Mesenchymal stem cell (in vitro differentiated cells and primary cell): Measurements from ENCODE around the gene IL17REL.

Experiments
- DNase-seq: peaks from one replicate; pipeline ENCODE4 v3.0.0-alpha.2; 2013
- H2AFZ ChIP-seq: one replicate; pipeline ENCODE4 v1.6.1; 2013; ENCODE audit warnings: low read depth, mild to moderate bottlenecking, control low read depth, inconsistent platforms, low read length, moderate library complexity
- H2AK5ac ChIP-seq: 2 replicates; pipeline ENCODE4 v1.6.1; 2013; ENCODE audit warnings: low read length, moderate library complexity, mild to moderate bottlenecking, inconsistent platforms; ENCODE audit not compliant: severe bottlenecking
- H2BK120ac ChIP-seq: one replicate; pipeline ENCODE4 v1.6.1; 2013; ENCODE audit warnings: low read depth, mild to moderate bottlenecking, inconsistent platforms, low read length, moderate library complexity
- H2BK12ac ChIP-seq, 2 experiments: one replicate each; pipeline ENCODE4 v1.6.1; 2013; ENCODE audit warnings: inconsistent platforms in 2 of 2, low read length in 2 of 2, mild to moderate bottlenecking in 2 of 2, moderate library complexity in 2 of 2, control low read depth in 1 of 2
- H2BK15ac ChIP-seq: one replicate; pipeline ENCODE4 v1.6.1; 2013; ENCODE audit warnings: mild to moderate bottlenecking, low read depth, inconsistent platforms; ENCODE audit not compliant: poor library complexity, severe bottlenecking
- H2BK5ac ChIP-seq: 2 replicates; pipeline ENCODE4 v1.6.1; 2013; ENCODE audit warnings: low read depth, mild to moderate bottlenecking, low read length, control low read depth, inconsistent platforms; ENCODE audit not compliant: poor library complexity, severe bottlenecking
- H3K14ac ChIP-seq, 2 experiments: one replicate each; pipeline ENCODE4 v1.6.1; 2013; ENCODE audit warnings: inconsistent platforms in 2 of 2, low read length in 2 of 2, control low read depth in 1 of 2, mild to moderate bottlenecking in 1 of 2, moderate library complexity in 1 of 2
- H3K18ac ChIP-seq, 2 experiments: one replicate each; pipeline ENCODE4 v1.6.1; 2013; ENCODE audit warnings: inconsistent platforms in 2 of 2, low read length in 2 of 2, control low read depth in 1 of 2, low read depth in 1 of 2, mild to moderate bottlenecking in 1 of 2
- H3K23ac ChIP-seq, 2 experiments: one replicate each; pipeline ENCODE4 v1.6.1; 2013; ENCODE audit warnings: inconsistent platforms in 2 of 2, low read length in 2 of 2, mild to moderate bottlenecking in 2 of 2, moderate library complexity in 2 of 2, control low read depth in 1 of 2
- H3K27ac ChIP-seq: 2 replicates; pipeline ENCODE4 v1.5.1; 2013; ENCODE audit warnings: mild to moderate bottlenecking, moderate library complexity, low read length, control low read depth, inconsistent platforms; ENCODE audit not compliant: poor library complexity, severe bottlenecking
- H3K27me3 ChIP-seq, 2 experiments: 2 replicates each; pipeline versions ENCODE4 v1.6.1 to v1.7.0; 2013; ENCODE audit warnings: low read length in 2 of 2, mild to moderate bottlenecking in 2 of 2, moderate library complexity in 2 of 2, control low read depth in 1 of 2, inconsistent platforms in 1 of 2; ENCODE audit not compliant: control insufficient read depth in 1 of 2, insufficient read depth in 1 of 2
- H3K36me3 ChIP-seq, 2 experiments: 2 replicates each; pipeline versions ENCODE4 v1.6.1 to v1.7.0; 2013; ENCODE audit warnings: low read length in 2 of 2, control low read depth in 1 of 2, inconsistent platforms in 1 of 2, low read depth in 1 of 2, mild to moderate bottlenecking in 1 of 2; ENCODE audit not compliant: insufficient read depth in 2 of 2, control insufficient read depth in 1 of 2
- H3K4ac ChIP-seq, 2 experiments: one replicate each; pipeline ENCODE4 v1.6.1; 2013; ENCODE audit warnings: inconsistent platforms in 2 of 2, low read length in 2 of 2, mild to moderate bottlenecking in 2 of 2, moderate library complexity in 2 of 2, control low read depth in 1 of 2, low read depth in 1 of 2
- H3K4me1 ChIP-seq: 2 replicates; pipeline ENCODE4 v1.6.1; 2013; ENCODE audit warnings: low read depth, low read length, control low read depth; ENCODE audit not compliant: control insufficient read depth, insufficient read depth
- H3K4me2 ChIP-seq: 2 replicates; pipeline ENCODE4 v1.6.1; 2013; ENCODE audit warnings: low read length, mild to moderate bottlenecking, inconsistent platforms; ENCODE audit not compliant: poor library complexity, severe bottlenecking
- H3K4me3 ChIP-seq, 2 experiments: 2 replicates each; pipeline versions ENCODE4 v1.5.1 to v1.7.0; 2013; ENCODE audit warnings: low read length in 2 of 2, mild to moderate bottlenecking in 2 of 2, control low read depth in 1 of 2, low read depth in 1 of 2; ENCODE audit not compliant: insufficient read depth in 1 of 2
- H3K79me1 ChIP-seq: replicated peaks from 2 replicates; pipeline ENCODE4 v1.6.1; 2013; ENCODE audit warnings: mild to moderate bottlenecking, control low read depth, low read length, inconsistent platforms; ENCODE audit not compliant: poor library complexity, severe bottlenecking
- H3K9ac ChIP-seq: 2 replicates; pipeline ENCODE4 v1.7.0; 2013; ENCODE audit warnings: mild to moderate bottlenecking, low read length, moderate library complexity
- H3K9me3 ChIP-seq: 2 replicates; pipeline ENCODE4 v1.7.0; 2013; ENCODE audit warnings: mild to moderate bottlenecking, low read length; ENCODE audit not compliant: control insufficient read depth
- H4K8ac ChIP-seq: one replicate; pipeline ENCODE4 v1.6.1; 2013; ENCODE audit warnings: inconsistent platforms, mild to moderate bottlenecking, low read length, moderate library complexity
- H4K91ac ChIP-seq: one replicate; pipeline ENCODE4 v1.6.1; 2013; ENCODE audit warnings: mild to moderate bottlenecking, low read length, inconsistent platforms
- WGBS: methylation state at CpG from one replicate; pipeline ENCODE4 v1.1.7; 2013; ENCODE audit warnings: mixed read lengths; 5-methylcytosine and 5-hydroxymethylcytosine counted together

Gene IL17REL

DNA sequence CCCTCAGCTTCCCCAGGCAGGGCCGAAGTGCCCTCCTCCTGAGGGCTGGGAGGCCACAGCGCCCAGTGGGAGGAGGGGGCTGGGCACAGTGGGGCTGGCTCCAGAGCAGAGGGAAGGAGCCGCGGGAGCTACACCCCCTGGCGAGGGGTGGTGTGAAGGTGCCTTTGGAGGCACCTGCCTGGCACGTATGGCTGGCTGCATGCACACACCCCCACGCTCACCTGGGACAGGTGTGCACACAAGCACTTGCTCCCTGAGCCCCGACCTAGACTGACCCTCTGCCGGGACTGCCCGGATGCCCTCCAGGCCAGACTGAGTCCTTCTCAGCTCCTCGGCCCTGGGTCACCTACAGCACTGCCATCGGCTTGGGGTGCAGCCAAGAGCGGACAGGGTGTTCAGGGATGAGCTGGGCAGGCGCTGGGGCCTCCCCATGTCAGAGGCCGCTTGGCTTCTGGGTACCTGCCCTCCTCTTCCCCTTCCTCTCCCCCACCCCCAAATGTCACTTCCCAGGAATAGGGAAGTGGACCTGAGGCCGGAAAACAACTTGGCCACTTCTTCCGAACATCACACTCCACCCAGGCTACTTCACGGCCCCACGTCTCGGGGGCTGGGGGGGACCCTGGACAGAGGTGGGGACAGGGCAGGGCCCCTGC lies 59.4 kb downstream of the IL17REL start:
- no peak for DNase-seq
- H3K14ac ChIP-seq: peak overlapping the region in 1 of 2 experiments; percentile 76
- no peak overlapping the region for H3K4me2 ChIP-seq
- no peak overlapping the region for H3K23ac ChIP-seq
- H3K9ac ChIP-seq: no peak overlapping the region
- H4K8ac ChIP-seq: peak overlapping the region; percentile 52
- H2BK5ac ChIP-seq: peak overlapping the region; percentile 67
- no peak overlapping the region for H2AFZ ChIP-seq
- 95% methylated on average over 20 of the region's 20 CpGs for WGBS
- H2BK12ac ChIP-seq: peak overlapping the region; percentile 7 to 70
- H3K27ac ChIP-seq: no peak overlapping the region
- H4K91ac ChIP-seq: peak overlapping the region; percentile 83
- H3K27me3 ChIP-seq: no peaks in the 10 kb centered on the region
- H2BK15ac ChIP-seq: peak overlapping the region; percentile 79
- H2BK120ac ChIP-seq: no peak overlapping the region
- H3K79me1 ChIP-seq: no peaks in the 10 kb centered on the region
- H3K4me1 ChIP-seq: peaks cover 48% of the 10 kb centered on the region
- no peak overlapping the region for H3K4me3 ChIP-seq
- no peaks in the 10 kb centered on the region for H3K9me3 ChIP-seq
- no peaks in the 10 kb centered on the region for H3K36me3 ChIP-seq
- H3K4ac ChIP-seq: peak overlapping the region; percentile 25 to 47
- peak overlapping the region; percentile 14 to 94 for H3K18ac ChIP-seq
- peak overlapping the region; percentile 98 for H2AK5ac ChIP-seq

DNA sequence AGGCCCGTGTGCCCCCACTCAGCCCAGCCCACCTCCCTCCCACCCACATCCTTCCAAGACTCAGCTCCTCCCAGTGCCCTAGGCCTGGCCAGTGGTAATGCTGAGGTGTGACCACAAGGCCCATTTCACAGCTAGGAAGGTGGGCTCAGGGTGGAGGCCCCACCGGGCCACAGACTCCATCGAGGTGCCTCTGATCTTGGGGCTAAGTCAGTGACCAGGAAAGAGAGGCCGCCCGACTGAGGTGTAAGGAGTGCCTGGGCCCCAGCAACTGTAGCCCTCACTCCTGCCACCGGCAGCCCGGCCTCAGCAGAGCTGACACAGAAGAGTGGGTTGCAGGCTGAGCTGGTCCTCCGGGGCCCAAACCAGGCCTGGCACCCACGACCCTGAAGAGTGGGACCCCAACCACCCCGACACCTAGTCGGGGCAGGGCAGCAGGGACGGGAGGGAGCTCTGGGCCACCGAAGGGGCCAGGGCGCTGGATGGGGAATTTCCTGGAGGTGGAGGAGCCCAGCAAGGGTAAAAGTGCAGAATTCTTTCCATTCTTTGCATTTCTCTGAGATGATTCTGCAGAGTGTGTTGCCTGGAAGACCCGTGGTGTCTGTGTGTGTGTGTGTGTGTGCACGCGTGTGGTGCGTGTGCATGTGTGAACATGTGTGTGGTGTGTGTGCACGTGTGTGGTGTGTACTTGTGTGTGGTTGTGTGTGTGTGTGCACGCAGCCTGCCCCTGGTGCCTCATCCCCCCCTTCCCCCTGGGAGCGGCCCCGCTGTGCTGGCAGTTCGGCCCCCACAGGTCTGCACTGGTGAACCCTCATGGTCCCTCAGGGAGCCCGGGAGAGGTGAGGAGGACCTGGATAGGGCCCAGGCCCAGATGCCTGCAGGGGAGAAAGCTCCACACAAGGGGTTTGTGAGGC lies 60.3 kb downstream of the IL17REL start:
- no peaks in the 10 kb centered on the region for H3K27me3 ChIP-seq
- peak overlapping the region; percentile 70 to 76 for H2BK12ac ChIP-seq
- peak overlapping the region in 1 of 2 experiments; percentile 14 for H3K23ac ChIP-seq
- H3K4me3 ChIP-seq: peak overlapping the region in 1 of 2 experiments; percentile 18
- peak overlapping the region; percentile 79 for H2BK5ac ChIP-seq
- no peaks in the 10 kb centered on the region for H3K36me3 ChIP-seq
- peak overlapping the region; percentile 40 to 94 for H3K18ac ChIP-seq
- WGBS: 47% methylated on average over 20 of the region's 24 CpGs
- peak overlapping the region; percentile 74 for H2BK120ac ChIP-seq
- H3K4me1 ChIP-seq: peaks cover 51% of the 10 kb centered on the region
- peak overlapping the region; percentile 98 for H2AK5ac ChIP-seq
- H3K79me1 ChIP-seq: no peaks in the 10 kb centered on the region
- peak overlapping the region; percentile 90 for H3K27ac ChIP-seq
- peak overlapping the region; percentile 26 for H3K4me2 ChIP-seq
- no peak overlapping the region for H2AFZ ChIP-seq
- no peak overlapping the region for H3K9ac ChIP-seq
- H3K9me3 ChIP-seq: no peaks in the 10 kb centered on the region
- peak overlapping the region; percentile 93 for H2BK15ac ChIP-seq
- peak overlapping the region in 1 of 2 experiments; percentile 84 for H3K14ac ChIP-seq
- H4K8ac ChIP-seq: peak overlapping the region; percentile 52
- peak; percentile 78 for DNase-seq
- peak overlapping the region; percentile 97 for H4K91ac ChIP-seq
- peak overlapping the region; percentile 27 to 83 for H3K4ac ChIP-seq

DNA sequence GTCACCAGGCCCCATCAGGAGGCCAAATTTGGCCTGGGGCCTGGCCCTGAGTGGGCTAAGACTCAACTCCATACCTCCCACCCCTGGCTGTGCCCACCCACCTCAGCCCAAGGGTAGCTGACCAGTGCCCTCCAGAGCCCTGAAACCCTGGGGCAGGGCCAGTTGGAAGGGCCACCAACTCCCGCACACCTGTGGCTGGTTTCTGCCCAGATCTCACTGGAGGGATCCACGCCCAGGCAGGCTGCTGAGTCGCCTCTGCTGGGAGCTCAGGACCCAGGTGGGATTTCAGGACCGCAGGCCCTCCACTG lies 60.9 kb downstream of the IL17REL start:
- no peak overlapping the region for H3K4me2 ChIP-seq
- peak overlapping the region; percentile 95 for H2AK5ac ChIP-seq
- 77% methylated on average over 4 of the region's 4 CpGs for WGBS
- H4K91ac ChIP-seq: peak overlapping the region; percentile 97
- H3K4me3 ChIP-seq: no peak overlapping the region
- no peak overlapping the region for H2AFZ ChIP-seq
- peak overlapping the region; percentile 93 for H2BK15ac ChIP-seq
- H2BK5ac ChIP-seq: peak overlapping the region; percentile 79
- no peak for DNase-seq
- peak overlapping the region; percentile 40 to 58 for H3K18ac ChIP-seq
- peaks cover 55% of the 10 kb centered on the region for H3K4me1 ChIP-seq
- H2BK12ac ChIP-seq: peak overlapping the region; percentile 55 to 76
- H3K9me3 ChIP-seq: no peaks in the 10 kb centered on the region
- peak overlapping the region; percentile 27 to 83 for H3K4ac ChIP-seq
- peak overlapping the region; percentile 30 for H4K8ac ChIP-seq
- H3K23ac ChIP-seq: no peak overlapping the region
- H3K14ac ChIP-seq: no peak overlapping the region
- no peak overlapping the region for H3K9ac ChIP-seq
- H3K36me3 ChIP-seq: no peaks in the 10 kb centered on the region
- no peaks in the 10 kb centered on the region for H3K79me1 ChIP-seq
- H2BK120ac ChIP-seq: peak overlapping the region; percentile 74
- H3K27ac ChIP-seq: peak overlapping the region; percentile 90
- no peaks in the 10 kb centered on the region for H3K27me3 ChIP-seq
